GF-D8 (cell line): ENCODE measurements around the gene NIM1K.
"Not testable (repeated sequence)": the region's sequence is repeated elsewhere in the genome, so short reads cannot be mapped to it uniquely, and the experiment has no call there.

ENCODE experiments used
- DNase-seq: peaks from one replicate; lab custom pipeline; 2025; lab: John Stamatoyannopoulos, UW

Gene NIM1K

DNA sequence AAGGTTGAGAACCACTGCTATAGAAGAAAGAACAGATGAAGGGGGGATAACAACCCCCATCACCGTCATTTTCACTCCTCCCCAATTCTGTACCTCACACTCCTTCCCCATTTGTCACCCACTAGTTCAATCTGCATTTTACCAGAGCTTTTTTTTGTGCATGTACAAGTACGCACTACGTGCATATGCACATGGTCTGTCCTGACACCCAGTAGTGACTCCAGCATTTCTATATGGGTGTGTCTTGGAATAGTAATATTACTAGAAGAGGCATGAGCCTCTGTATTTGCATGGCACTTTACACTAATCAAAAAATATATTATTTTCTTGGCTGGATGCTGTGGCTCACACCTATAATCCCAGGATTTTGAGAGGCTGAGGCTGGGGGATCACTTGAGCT is 38.7 kb downstream of the NIM1K start:
- no peak for DNase-seq

DNA sequence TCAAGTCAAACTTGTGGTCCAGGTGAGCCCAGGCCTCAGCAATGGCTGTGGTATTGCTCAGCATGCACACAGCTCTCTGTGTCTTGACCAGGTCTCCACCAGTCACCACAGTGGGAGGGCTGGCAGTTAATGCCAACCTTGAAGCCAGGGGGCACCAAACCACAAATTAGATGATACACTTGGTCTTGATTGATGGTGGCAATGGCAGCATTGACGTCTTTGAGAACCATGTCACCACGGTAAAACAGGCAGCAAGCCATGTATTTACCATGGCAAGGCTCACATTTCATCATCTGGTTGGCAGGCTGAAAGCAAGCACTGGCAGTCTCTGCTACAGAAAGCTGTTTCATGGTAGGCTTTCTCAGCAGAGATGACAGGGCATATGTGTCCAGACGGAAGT is 40.0 kb downstream of the NIM1K start:
- DNase-seq = no peak

DNA sequence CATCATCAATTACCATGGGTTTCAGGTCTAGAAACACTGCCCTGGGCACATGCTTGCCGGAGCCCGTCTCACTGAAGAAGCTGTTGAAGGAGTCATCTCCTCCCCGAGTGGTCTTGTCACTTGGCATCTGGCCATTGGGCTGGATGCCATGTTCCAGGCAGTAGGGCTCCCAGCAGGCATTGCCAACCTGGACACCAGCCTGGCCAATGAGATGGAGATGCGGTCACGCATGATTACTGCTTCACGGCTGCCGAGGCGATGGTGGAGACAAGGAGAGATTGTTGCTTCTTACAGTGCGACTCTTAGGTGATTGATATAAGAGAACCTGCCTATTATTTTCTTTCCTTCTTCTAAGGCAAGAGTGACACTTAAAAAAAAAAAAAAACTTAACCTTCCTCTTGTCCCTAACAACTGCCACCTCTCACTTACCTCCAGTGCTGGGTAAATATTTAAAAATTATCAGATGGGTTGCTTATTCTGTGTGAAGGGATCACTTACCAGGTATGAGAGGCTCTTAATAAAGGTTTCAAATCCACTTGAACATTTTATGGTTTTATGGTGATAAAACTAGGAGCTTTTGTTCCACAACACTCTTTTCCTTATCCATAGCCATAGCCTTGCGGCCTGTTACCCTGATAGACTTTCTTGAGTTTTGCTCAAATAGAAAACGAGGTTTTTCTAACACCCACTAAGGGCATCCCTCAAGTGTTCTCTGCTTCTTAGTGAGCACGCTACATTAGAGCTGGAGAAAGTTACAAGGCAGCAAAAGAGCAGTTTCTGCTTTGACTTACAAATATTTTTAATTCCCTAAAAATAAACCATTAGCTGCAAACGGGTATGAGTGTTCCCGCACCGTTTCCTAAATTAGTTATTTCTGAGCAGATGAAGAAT is 41.2 kb downstream of the NIM1K start:
- DNase-seq = no peak

DNA sequence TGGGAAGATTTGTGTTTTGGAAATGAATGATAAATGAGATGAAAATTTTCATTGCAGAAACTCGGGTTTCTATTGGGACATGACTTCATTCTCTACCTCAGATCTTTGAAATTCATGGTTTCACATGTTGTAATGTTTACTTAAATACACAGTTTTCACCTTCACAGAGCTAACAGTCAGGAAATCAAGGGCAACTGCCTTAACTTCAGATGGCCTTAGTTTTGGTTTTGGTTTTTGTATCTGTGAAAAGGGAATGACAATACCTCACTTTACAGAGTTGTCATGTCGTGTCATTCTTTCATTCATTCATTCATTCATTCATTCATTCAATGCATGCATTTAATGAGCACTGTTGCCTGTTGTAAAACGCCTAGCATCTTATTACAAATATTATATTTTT is 41.9 kb downstream of the NIM1K start:
- DNase-seq = no peak

DNA sequence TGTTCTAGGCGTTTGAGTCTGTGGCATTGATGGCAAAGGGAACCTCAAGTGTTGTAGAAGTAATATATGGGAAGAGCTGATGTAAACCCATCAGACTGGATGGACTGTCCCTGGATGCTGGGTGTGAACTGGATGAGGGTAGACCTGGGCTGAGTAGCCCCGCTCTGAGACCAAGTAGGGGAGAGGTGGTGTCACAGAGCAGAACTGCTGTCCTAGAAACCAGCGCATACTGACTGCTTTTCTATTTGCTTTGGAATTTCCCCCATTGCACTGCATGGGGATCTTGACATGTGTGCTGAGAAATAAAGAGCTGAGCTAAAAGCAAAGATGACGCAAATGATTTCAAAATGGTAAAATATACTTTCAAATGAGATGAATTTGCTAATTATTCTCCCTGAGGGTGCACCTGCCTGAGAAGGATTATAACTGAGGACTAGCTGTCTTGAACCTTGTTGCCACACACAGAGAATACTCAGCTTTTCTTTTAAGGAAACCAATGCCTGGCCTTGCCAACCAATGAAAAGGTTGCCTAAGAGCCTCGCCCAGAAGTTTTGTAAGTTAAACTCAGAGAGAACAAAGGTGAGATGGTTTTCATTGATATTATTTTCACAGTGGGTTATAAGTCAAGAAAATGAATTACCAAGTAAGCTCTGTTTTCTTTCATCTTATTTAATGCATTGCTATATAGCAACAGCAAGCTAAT is 44.8 kb downstream of the NIM1K start:
- no peak for DNase-seq

DNA sequence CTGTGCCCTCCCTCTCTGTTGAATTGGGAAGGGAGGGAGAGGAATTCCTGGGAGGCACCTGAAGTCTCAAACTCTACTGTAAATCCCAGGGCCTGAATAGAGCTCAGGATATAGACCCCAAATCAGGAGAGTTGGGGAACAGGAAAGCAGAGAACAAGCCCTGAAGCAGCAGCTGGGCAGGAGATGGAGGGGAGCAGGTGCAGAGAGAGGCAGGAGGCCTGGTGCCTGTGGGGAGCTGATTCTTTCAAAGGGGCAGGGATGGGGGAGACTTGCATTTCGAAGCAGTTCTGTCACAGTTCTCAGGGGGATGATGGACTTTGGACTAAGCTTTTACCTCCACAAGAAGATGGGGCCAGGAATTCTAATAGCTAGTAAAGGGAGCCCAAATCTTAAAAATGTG is 50.2 kb downstream of the NIM1K start:
- DNase-seq = no peak

DNA sequence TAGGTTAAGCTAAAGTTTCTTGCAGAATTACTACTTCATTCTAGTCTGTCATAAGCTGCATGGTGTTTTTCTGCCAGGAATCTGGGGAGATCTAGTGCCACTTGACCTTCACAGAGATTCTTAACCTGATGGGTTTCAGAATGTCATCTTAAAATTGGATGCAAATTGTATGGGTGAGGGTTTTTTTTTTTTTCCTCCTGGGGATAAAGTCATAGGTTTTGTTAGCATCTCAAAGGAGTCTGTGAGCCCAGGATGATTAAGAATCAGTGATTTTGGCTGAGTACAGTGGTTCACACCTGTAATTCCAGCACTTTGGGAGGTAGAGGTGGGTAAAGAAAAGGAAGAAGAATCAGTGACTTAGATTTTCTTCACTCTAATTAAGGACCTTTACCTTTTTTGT is 51.2 kb downstream of the NIM1K start:
- DNase-seq = no peak

DNA sequence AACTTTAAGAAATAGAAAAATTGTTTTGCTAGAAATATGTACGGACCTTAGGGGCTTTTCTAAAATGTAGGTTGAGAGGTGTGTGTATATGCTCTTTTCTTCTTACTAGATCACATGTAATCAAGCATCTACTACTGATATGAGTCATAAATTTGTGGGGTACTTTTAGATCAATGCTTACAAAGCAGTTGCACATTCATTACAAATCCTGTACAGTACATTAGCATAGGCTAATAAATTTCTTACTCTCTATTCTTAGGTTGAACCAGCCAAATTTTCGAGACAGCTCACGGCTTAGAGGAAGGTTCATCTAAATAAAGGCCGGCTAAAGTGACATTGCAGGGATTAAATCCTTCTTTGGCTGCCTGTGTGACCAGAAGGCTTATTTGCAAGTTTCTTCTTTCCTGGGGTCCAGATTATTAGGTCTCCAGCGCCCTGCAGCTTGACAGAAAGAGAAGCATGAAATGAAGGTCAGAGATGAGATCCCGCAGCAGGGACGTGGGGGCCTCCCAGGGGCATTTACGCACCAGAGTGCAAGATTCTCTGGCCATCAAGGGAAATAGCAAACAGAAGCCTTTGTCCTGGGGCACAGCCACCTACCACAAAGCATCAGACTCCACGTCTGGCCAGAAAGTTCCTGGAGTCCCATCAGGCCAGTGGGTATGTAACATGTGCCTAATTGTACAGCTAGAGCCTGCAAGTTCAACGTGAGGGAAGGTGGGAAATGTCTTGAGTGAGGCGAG is 53.0 kb downstream of the NIM1K start:
- DNase-seq = no peak

DNA sequence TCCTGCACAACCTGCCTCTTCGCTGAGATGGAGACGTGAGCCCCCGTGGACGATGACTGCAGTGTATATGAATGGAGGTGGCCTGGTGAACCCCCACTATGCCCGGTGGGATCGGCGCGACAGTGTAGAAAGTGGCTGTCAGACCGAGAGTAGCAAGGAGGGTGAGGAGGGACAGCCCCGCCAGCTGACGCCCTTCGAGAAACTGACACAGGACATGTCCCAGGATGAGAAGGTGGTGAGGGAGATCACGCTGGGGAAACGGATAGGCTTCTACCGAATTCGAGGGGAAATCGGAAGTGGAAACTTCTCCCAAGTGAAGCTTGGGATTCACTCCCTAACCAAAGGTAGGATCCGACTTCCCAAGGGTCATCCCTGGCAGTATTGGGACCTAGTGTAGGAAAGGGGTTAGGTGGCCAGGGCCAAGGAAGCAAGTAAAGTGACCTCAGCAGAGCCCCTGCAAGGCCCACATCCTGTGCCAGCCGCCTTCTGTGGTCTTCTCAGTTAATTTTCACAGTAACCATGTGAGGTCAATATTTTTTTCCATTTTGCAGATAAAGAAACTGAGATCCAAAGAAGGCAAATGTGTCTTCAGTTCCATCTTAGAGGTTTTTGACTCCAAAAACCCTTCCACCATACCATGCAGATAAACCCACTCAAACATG is 53.8 kb downstream of the NIM1K start:
- no peak for DNase-seq

DNA sequence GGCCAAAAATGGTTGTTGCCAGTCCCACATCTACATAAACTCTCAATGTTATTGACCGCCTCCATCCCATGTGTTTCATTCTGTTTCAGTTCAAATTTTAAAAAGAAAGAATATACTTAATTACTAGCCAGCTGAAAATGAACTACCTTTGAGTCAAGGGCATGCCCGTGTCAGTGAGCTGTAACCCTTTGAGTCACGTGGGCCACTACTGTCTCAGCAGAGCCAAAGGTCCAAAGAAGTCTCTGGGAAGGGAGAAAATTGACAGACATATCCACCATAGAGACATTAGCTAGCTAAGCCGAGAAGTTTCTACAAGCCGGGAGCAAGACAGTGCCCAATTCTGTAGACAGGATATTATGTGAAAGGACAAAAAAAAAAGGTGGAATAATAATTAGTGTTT is 59.7 kb downstream of the NIM1K start:
- no peak for DNase-seq

DNA sequence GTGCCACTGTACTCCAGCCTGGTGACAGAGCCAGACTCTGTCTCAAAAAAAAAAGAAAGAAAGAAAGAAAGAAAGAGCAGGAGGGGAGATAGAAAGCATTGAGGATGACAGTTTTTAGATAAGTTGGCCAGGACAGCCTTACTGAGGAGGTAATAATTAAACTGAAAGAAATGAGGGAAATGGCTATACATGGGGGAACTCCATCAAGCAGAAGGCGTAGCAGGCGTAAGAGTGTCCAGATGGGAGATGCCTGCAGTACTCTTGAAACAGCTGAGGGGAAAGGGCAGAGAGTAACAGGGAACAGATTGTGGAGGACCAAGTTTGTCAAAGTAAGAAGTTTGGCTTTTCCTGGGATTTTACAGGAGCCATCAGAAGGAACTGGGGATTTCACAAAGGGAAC is 63.7 kb downstream of the NIM1K start:
- DNase-seq = no peak

DNA sequence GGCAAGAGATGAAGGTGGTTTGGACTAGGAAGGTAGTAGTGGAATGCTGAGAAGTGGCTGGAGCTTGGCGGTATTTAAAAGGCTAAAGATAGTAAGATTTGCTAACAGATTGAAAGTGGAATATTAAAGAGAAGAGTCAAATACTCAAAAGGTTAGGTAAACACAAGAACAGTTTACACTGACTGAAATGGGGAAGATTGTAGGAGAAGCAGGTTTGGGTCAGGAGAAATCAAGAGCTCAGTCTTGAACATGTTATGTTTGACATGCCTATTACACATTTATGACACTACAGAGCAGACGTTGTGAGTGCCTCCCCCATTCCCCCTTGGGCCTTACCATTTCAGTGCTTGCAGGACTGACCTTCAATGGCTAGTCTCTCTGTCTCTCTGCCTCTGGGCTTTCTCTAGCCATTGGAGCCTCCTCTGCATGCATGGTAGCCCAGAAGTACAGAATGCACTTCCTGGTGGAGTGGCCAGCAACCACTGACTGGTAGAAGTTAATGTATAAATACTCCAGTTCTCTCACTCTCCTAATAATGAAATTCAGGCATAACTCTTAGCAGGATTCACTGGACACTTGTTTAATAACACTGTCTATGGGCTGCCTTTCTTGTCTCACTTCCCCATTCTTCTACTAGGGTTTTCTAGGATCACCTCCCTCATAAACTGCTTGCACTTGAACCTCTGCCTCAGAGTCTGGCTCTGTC is 64.4 kb downstream of the NIM1K start:
- DNase-seq = no peak

DNA sequence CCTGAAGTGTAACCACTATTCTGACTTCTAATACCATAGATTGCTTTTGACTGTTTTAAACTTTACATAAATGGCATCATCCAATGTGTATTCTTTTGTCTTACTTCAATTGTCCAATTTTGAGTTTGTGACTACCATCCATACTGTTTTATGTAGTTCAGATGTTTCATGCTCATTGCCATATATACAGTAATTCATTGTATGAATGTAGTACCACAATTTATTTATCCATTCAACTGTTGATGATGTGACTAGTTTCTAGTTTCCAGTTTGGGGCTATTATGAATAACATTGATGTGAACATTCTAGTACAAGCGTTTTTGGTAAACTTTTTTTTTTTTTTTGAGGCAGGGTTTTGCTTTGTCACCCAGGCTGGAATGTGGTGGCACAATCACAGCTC is 66.1 kb downstream of the NIM1K start:
- DNase-seq = no peak

DNA sequence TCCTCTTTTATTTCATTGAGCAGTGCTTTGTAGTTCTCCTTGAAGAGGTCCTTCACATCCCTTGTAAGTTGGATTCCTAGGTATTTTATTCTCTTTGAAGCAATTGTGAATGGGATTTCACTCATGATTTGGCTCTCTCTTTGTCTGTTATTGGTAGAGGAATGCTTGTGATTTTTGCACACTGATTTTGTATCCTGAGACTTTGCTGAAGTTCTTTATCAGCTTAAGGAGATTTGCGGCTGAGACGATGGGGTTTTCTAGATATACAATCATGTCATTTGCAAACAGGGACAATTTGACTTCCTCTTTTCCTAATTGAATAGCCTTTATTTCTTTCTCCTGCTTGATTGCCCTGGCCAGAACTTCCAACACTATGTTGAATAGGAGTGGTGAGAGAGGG is 70.2 kb downstream of the NIM1K start:
- not testable (repeated sequence) for DNase-seq

DNA sequence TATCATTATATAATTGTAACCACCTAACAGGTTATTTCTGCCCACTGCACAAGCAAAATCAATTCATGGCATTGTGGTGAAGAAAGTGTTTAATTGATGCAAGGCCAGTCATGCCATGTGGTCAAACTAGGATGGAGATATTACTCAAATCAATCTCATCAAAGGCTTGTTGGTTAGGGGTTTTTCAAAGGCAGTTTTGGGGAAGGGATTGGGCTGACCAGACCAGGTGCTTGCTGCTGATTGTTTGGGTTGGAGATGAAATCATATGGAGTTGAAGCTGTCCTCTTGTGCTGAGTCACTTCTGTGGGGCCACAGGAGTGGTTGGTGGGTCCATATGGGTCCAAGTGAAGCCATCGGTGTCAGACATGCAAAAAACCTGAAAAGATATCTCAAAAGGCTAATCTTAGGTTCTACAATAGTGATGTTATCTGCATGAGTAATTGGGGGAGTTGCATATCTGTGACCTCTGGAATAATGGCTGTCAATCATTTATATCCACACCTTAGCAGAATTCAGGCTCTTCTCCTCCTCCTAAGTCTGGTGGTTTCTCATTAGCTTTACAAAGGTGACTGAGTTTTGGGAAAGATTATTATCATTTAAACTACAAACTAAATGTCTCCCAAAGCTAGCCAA is 76.3 kb downstream of the NIM1K start:
- DNase-seq = no peak

DNA sequence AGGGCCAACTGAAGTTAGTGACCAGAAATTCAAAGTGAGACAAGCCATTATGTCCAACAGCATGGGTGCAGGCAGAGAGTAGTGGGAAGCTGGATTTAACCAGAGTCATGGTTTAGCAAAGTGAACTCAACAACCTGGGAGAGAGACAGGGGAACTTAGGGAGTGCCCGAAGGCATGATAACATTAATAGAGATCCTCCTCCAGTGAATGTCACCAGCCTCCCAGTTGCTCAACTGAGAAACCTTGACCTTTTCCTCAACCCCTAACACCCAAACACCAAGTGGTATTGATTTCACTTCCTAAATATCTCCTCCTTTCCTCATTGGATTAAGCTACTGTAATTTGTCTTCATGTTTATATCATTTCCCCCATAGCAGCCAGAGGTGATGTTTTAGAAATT is 78.6 kb downstream of the NIM1K start:
- no peak for DNase-seq

DNA sequence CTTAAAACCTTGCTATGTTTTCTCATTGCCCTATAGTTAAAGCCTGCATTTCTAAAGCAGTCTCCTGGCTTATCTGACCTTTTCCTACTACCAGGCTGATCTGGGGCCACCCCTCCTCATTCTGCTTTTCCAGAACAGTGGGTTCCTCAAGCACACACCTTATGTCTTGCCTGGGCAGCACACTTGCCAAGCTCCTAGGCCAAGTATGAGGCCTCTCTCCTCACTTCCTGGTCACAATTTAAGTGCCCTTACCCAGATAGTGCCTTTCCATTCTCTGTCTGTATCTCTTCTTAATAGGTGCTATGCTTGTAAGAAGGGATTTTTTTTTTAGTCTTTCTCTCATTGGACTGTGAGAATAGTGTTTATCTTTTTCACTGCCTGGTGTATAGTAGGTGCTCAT is 81.5 kb downstream of the NIM1K start:
- no peak for DNase-seq

DNA sequence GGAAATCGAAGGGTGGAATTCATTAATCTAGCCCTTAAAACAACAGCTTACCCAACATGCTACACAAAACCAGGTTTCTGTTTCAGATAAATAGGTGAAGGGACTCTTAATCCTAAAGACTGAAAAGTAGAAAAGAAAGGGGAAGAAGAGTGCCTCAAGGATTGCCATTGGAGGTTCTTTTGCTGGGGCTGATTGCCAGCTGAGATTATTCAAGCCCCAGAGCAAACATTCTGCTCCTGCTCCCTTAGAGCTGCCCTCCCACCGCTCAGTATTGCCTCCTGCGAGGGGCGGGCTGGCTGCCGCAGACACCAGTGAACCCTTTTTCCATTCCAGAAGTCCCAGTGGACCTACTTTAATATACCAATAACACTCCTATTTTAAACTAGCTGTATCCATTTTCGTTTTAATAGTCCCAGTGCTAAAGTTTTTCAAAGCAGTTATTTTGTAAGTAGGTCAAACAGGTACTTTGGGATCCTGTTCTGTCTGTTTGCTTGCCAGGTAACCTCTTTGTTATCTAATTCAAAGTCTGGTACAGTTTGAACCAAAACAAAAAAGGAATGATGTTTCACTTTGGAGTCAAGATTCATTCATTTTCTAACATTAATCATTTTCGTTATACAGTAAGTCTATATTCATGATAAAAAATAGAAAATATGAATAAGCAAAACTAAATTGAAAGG is 82.5 kb downstream of the NIM1K start:
- DNase-seq = no peak

DNA sequence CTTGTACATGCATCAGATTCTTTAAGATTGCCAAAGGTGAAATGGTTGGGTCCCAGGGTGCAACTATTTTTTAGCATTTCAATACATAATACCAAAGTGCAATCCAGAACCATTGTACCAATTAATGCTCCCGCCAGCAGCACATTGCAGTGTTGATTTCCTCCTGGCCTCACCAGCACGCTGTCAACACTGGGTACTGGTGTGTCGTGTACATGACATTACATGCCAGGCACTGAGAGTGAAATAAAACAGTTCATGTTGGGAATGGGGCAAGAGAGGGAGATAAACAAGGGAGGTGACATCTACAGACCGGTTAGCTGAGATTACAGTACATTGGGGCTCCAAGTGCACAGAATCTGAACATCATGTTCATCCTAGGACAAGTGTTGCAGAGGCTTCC is 83.4 kb downstream of the NIM1K start:
- DNase-seq = no peak

DNA sequence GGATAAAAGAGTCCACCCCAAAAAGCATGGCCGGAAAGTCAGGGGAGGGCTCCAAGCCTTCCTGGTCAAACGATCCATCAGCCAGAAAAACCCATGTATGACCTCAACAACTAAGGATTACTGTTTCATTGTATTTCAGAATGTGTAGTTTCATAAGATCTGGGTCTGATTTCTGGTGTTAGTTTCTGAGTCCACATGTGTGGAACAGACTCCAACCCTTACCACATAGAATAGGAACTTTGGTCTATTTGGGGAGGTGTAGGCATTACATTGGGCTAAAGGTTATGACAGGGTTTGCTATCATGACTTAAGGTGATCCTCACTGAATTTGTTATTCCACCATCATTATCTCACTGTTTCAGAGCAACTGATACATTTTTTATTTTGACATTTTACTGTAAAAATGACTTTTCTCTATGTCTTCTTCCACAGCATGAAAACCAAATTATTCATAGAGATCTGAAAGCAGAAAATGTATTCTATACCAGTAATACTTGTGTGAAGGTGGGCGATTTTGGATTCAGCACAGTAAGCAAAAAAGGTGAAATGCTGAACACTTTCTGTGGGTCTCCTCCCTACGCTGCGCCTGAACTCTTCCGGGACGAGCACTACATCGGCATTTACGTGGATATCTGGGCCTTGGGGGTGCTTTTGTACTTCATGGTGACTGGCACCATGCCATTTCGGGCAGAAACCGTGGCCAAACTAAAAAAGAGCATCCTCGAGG is 87.7 kb downstream of the NIM1K start:
- no peak for DNase-seq
